AG08395 (cell line): ENCODE data around the gene SUSD1.
A peak's percentile ranks its signal among the peaks of the same experiment; 100 is the strongest.
"Not testable (repeated sequence)": the region's sequence is repeated elsewhere in the genome, so short reads cannot be mapped to it uniquely, and the experiment has no call there.

Source experiments
- DNase-seq: peaks from one replicate; pipeline ENCODE4 v3.0.0; 2012; ENCODE audit warnings: mixed read lengths, low spot score

The SUSD1 gene

GRCh38 chr9:112094948-112095681, 80.0 kb downstream of the SUSD1 start:
- no peak for DNase-seq

GRCh38 chr9:112094241-112094640, 80.9 kb downstream of the SUSD1 start:
- no peak for DNase-seq

DNA sequence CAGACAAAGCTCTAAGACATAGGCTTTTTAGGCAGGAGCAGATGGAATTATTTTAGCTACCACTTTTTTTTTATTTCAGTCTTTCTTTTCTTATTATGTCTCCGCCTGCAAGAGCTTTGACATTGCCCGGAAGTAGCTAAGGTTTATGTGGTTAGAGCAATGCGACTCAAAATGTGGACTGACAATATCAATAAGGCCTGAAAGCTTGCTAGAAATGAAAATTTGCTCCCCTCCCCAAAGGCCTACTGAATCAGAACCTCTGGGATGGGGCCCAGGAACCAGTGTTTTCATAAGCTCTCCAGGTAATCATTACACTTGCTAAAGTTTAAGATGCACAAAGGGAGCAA, 81.3 kb downstream of the SUSD1 start:
- no peak for DNase-seq

GRCh38 chr9:112093147-112093869, 81.8 kb downstream of the SUSD1 start:
- DNase-seq, result no peak

DNA sequence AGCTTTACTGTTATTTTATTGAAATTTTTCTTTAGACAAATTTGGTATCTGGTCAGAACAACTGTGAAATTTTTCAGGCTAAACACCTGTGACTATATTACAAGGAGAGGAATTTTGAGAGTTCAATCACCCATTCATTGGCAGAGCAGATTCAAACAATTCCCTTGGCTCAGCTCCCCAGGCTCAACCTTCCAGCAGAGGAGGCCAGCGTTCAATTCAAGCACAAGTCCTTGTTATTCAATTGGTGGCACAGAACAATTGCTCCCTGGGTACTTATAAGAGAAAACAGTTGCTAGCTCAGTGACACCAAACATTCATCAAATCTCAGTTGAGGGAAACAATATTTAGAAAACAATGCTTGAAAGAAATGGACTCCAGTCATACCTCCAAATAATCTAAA, 83.3 kb downstream of the SUSD1 start:
- DNase-seq, result peak; percentile 19

GRCh38 chr9:112087506-112087905, 87.6 kb downstream of the SUSD1 start:
- no peak for DNase-seq

DNA sequence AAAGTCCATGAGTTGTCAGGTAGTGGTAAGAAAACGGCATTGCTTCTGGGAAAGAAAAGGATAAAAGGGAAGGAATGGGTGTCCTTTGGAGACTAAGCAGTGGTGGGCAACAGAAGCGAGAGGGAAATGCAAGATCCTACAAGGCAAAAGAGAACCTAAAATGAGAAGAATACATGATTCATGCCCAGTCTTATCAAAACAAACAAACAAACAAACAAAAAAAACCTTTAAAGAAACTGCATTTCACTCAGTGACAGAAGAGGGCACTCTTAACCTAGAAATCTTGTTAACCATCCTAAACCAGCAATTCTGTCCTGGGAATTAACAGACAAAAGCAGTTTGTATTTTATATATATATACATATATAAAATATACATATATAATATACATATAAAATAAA, 88.5 kb downstream of the SUSD1 start:
- peak; percentile 57 for DNase-seq

- no peak for DNase-seq
Observed at GRCh38 chr9:112084907-112085306, 90.2 kb downstream of the SUSD1 start.

DNA sequence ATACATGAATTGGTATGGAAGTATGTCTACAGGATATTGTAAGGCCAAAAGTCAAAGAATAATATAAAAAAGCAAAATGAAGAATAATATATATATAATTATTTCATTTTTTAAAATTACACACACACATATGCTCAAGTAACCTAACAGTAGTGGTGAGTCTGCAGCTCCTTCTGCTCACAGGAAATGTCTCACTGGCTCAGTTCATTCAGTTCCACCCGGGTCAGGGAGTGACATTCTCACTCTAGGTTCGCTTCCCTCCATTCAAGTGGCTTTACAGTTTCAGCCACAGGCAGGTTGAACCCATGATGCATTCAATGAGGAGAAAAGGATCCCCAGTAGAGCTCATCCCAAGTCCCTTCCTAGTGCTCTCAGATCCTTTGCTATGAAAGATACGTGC, 90.8 kb downstream of the SUSD1 start:
- no peak for DNase-seq

DNA sequence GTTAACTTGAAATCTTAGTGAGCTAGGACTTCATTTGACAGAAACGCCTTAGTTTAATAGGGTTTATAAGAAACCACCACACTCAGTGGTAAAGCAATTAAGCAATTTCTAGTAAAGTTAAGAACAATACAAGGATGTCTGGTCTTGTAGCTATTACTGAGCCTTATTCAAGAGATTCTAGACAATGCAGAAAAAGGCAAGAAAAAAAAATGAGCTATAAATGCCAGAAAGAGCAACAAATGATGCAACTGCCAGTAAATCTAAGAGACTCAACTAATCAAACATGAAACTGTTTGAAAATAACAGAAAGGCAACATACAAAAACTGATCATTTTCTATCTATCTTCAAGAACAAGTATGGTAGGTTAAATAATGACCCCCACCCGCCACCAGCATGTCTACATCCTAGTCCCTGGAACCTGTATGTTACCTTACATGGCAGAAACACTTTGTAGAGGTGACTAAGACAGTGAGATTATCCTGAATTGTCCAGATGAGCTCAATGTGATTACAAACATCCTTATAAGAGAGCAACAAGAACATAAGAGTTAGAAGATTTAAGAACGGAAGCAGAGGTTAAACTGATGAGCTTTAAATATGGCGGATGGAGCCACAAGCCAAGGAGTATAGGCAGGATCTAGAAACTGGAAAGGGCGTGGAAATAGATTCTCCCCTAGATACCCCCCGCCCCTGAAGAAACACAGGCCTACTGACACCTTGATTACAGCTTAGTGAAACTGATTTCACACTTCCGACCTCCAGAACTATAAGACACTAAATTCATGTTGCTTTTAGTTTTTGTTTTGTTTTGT, 93.0 kb downstream of the SUSD1 start:
- DNase-seq, result no peak

- DNase-seq, result no peak
Observed at GRCh38 chr9:112080831-112081542, 94.1 kb downstream of the SUSD1 start.

- DNase-seq, result no peak
Observed at GRCh38 chr9:112078432-112078831, 96.7 kb downstream of the SUSD1 start.

- DNase-seq, result no peak
Observed at GRCh38 chr9:112076814-112077213, 98.3 kb downstream of the SUSD1 start.

DNA sequence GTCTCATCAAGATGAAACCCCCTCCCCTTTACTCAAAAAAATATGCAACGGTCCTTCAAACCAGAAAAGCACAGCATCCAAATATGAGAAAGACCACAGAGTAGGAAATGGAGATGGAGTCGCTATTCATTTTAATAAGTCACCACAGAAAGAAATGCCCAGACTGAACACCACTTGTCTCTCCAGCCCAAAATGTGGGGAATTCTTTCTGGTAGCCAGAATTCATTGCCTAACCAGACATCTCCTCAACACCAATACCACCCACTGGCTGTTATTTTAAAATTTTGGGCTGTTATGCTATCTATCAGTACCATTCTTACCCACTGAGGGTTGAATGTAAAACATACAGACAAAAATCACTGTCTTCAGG, 100.1 kb downstream of the SUSD1 start:
- no peak for DNase-seq

- DNase-seq, result peak; percentile 64
Observed at GRCh38 chr9:112074250-112075008, 100.7 kb downstream of the SUSD1 start.

DNA sequence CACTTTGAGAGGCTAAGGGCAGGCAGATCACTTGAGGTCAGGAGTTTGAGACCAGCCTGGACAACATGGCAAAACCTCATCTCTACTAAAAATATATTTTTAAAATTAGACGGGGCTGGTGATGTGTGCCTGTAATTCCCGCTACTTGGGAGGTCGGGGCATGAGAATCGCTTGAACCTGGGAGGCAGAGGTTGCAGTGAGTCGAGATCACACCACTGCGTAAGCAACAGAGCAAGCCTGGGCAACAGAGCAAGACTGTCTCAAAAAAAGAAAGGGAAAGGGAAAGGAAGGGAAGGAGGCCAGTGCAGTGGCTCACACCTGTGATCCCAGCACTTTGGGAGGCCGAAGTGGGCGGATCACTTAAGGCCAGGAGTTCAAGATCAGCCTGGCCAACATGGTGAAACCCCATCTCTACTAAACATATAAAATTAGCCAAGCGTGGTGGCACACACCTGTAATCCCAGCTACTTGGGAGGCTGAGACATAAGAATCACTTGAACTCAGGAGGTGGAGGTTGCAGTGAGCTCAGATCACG, 101.4 kb downstream of the SUSD1 start:
- DNase-seq, result not testable (repeated sequence)

DNA sequence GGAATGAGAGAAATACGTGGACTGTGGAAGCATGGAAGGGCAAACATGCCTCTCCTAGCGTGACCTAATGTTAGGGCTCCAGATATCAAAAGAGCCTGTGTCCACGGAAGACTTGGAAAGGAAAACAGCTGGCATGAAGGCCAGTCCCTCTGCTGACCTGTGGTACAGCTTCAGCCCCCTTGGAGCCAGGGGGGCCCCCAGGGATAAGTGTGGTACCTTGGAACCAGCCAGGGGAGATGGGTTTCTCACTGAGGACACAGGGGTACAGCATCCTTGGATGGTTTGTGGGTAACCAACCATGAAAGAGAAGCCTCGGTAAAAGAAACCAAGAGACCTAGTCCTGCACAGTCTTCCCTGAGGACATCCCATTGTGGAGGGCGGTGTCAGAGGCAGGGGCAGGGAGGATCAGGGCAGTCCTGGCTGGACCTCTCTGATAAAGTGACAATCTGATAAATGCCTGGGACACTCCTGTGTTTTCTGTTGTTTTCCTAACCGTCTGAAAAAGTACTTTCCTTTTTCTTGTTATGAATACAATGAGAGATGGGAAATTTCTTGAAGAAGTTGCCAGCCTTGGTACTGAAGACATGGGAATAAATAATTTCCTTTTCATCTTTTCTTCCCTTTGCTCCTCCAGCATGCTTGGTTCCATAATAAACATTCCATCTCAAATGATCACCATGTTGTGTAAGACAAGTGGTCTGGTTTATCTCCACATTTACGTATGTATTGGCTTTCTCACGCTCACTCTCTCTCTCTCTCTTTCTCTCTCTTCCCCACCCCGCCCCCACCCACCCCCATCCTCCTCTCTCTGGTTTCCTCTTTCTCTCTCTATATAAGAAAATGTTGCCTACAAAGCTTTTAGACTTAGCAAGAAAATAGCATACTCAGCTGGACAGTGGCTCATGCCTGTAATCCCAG, 102.1 kb downstream of the SUSD1 start:
- peak; percentile 47 for DNase-seq

DNA sequence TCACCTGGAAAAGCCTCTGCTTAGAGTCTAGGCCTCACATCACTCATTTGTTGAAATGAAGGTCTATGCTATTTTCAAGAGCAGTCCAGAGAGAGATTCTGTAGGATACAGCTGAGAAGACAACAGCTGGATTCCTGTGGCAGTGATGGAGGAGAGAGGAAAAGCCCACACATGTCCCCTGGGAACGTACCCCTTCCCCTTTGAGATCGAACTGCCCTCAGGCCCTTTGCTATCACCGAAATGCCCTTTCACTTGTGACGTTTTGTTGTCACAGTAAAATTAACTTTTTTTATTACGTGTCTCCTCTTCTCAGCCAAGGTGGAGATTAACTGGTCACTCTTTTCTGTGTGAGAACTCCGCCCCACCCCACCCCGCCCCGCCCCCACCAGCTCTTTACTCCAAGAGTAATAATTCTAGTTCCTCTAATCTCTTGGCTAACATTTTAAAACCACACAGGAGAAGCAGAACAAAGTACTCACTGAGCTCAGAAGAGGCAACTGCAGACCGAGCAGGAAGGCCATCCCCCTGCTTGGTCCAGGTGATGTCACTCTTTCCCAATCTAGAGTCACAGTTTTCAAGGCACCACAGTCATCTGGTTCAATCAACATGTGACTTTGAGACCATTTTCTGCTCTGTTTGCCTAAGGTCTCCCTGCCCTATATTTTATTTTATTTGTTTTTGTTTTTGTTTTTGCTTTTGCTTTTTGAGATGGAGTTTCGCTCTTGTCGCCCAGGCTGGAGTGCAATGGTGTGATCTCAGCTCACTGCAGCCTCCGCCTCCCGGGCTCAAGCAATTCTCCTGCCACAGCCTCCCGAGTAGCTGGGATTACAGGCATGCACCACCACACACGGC, 105.6 kb downstream of the SUSD1 start:
- DNase-seq, result no peak
